Activated B cell treated with CpG ODN at 0.5 μM for 24 hours (primary cell): ENCODE measurements around the gene ALG12. TPM values are rescaled to one million over a fixed set of nuclear protein-coding genes. Genes with fewer than 3 reads are reported as not detected.

Experiments used
- ATAC-seq: fragments of 200-7000 bp; cut with Tn5 transposase; one replicate; pipeline ENCODE4 v1.10.0; 2021; ENCODE audit warnings: low read depth, mild to moderate bottlenecking, moderate library complexity
- CTCF ChIA-PET: fragments of 350-600 bp; sonication (Branson Sonifier 250); formaldehyde crosslinking; loops from one replicate; lab custom pipeline; 2021; ENCODE audit warnings: antibody characterized with exemption; lab: Charles Lee
- POLR2A ChIA-PET: fragments of 350-600 bp; sonication (Branson Sonifier 250); formaldehyde crosslinking; loops from one replicate; lab custom pipeline; 2021; ENCODE audit warnings: antibody characterized with exemption; lab: Charles Lee
- DNase-seq: peaks from one replicate; pipeline ENCODE4 v3.0.0; 2022
- H3K27ac Mint-ChIP-seq: one replicate; pipeline ENCODE4 v1.8.0; 2020; ENCODE audit warnings: mixed read lengths
- H3K27me3 Mint-ChIP-seq: one replicate; pipeline ENCODE4 v1.8.0; 2021; ENCODE audit warnings: mixed read lengths
- H3K36me3 Mint-ChIP-seq: one replicate; pipeline ENCODE4 v1.8.0; 2021; ENCODE audit warnings: low read depth, mixed read lengths
- H3K4me1 Mint-ChIP-seq: one replicate; pipeline ENCODE4 v1.8.0; 2021; ENCODE audit warnings: mixed read lengths
- H3K4me3 Mint-ChIP-seq: one replicate; pipeline ENCODE4 v1.8.0; 2020; ENCODE audit warnings: mild to moderate bottlenecking, mixed read lengths
- H3K9me3 Mint-ChIP-seq: one replicate; pipeline ENCODE4 v1.8.0; 2020; ENCODE audit warnings: mixed read lengths
- CTCF ChIP-seq: fragments of 200-600 bp; IDR thresholded peaks from one replicate; pipeline ENCODE4 v1.8.0; 2022; ENCODE audit warnings: antibody characterized with exemption, mild to moderate bottlenecking
- intact Hi-C: fragments of 100-400 bp; cut with micrococcal nuclease; formaldehyde crosslinking; loops from one replicate; pipeline ENCODE4 v1.15.1; 2024
- total RNA-seq: library from RNA; stranded (reverse); gene quantifications from 2 replicates; pipeline ENCODE4 v1.2.3, GENCODE V29; 2022

The ALG12 gene
- total RNA-seq, 1 donor from 2014 or later: 18.2 TPM

GRCh38 chr22:49965091-49966040 lies 47.1 kb upstream of the ALG12 start:
- no peak for TF ChIP-seq CTCF
- H3K27me3 Mint-ChIP-seq: no peaks in the 10 kb centered on the region
- POLR2A ChIA-PET: interaction anchor here (0.9 to 18.9 kb wide), 3 partner anchors 28 to 230 kb away, joined by 4 to 828 read pairs (median 6); no protein-coding TSS in a partner anchor
- peak; percentile 17 for DNase-seq
- CTCF ChIA-PET: no interaction called here
- no peak overlapping the region for H3K4me3 Mint-ChIP-seq
- H3K4me1 Mint-ChIP-seq: peaks cover 54% of the 10 kb centered on the region
- peaks cover 33% of the 10 kb centered on the region for H3K36me3 Mint-ChIP-seq
- no peaks in the 10 kb centered on the region for H3K9me3 Mint-ChIP-seq
- intact Hi-C loops: loop anchor here (10.0 kb wide), 1 partner anchor 579 kb away; the partner anchor contains the start of gene KLHDC7B
- ATAC-seq: no peak
- H3K27ac Mint-ChIP-seq: peak overlapping the region; percentile 18

DNA sequence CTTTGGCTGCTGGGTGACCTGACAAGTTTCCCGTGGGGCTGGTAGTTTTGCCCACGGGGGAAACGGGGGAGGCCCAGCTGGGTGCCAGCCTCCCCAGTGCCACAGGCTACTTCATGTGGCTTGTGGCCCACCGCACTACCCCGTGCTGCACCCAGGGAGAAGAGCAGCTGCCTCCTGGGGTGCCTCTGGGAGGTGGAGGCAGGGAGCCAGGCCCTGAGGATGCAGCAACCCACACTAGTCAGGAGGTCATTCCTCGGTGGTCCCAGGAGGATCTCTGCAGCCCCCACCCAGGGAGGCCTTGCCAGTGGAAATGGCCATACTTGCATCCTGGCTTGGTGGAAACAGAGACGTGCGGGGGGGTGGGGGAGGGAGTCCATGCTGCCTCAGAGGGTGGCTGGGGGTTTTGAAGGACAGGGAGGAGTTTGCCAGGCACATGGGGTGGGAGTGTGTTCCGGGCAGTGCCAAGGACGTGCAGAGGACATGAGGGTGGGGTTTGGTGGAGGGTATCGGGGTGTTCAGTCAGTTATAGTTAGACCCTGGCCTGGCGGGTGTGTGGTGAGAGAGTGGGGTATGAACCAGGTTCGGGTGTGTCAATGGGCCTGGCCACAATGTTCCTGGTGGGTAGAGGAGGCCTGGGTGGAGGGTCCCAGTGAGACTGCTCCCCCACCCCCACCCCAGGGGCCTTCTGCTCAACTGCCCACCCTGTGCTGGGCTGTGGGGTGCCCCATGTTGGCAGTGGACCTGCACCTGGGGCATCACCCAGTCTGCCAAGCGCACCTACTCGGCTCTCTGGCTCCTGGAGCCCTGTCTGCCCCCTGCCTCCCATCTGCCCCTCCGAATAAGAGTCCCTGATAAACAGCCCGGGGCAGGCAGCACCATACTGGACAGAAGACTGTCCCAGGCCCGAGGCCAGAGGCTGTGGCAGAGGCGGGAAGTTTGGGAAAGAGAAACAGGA lies 46.2 kb upstream of the ALG12 start:
- no peak for DNase-seq
- ChIA-PET POLR2A (interaction anchor here (18.9 kb wide), 1 partner anchor 27 kb away, joined by 828 read pairs; no protein-coding TSS in a partner anchor), CTCF (interaction anchor here (4.6 kb wide), 1 partner anchor 34 kb away, joined by 36 read pairs; no protein-coding TSS in a partner anchor)
- intact Hi-C loops: loop anchor here (10.0 kb wide), 1 partner anchor 580 kb away; the partner anchor contains the start of gene KLHDC7B
- Mint-ChIP-seq H3K36me3 (peaks cover 33% of the 10 kb centered on the region), H3K9me3 (no peaks in the 10 kb centered on the region), H3K27me3 (no peaks in the 10 kb centered on the region), H3K27ac (peak overlapping the region; percentile 80), H3K4me1 (peaks cover 55% of the 10 kb centered on the region), H3K4me3 (peak overlapping the region; percentile 91)
- TF ChIP-seq CTCF: no peak
- no peak for ATAC-seq

DNA sequence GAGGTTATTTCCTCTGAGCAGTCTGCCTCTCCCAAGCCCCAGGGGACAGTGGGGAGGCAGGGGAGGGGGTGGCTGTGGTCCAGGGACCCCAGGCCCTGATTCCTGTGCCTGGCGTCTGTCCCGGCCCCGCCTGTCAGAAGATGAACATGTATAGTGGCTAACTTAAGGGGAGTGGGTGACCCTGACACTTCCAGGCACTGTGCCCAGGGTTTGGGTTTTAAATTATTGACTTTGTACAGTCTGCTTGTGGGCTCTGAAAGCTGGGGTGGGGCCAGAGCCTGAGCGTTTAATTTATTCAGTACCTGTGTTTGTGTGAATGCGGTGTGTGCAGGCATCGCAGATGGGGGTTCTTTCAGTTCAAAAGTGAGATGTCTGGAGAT lies 45.4 kb upstream of the ALG12 start:
- no peaks in the 10 kb centered on the region for H3K9me3 Mint-ChIP-seq
- peak overlapping the region; percentile 91 for H3K4me3 Mint-ChIP-seq
- POLR2A ChIA-PET: interaction anchor here (1.9 to 18.9 kb wide), 4 partner anchors 7 to 48 kb away, joined by 8 to 828 read pairs (median 50); no protein-coding TSS in a partner anchor
- intact Hi-C loops: loop anchor here (10.0 kb wide), 1 partner anchor 581 kb away; the partner anchor contains the start of gene KLHDC7B
- peaks cover 33% of the 10 kb centered on the region for H3K36me3 Mint-ChIP-seq
- no peak for DNase-seq
- H3K4me1 Mint-ChIP-seq: peaks cover 62% of the 10 kb centered on the region
- H3K27me3 Mint-ChIP-seq: no peaks in the 10 kb centered on the region
- no peak for TF ChIP-seq CTCF
- no peak for ATAC-seq
- CTCF ChIA-PET: interaction anchor here (1.4 to 4.6 kb wide), 2 partner anchors 28 to 33 kb away, joined by 4 to 36 read pairs; no protein-coding TSS in a partner anchor
- H3K27ac Mint-ChIP-seq: peak overlapping the region; percentile 80

DNA sequence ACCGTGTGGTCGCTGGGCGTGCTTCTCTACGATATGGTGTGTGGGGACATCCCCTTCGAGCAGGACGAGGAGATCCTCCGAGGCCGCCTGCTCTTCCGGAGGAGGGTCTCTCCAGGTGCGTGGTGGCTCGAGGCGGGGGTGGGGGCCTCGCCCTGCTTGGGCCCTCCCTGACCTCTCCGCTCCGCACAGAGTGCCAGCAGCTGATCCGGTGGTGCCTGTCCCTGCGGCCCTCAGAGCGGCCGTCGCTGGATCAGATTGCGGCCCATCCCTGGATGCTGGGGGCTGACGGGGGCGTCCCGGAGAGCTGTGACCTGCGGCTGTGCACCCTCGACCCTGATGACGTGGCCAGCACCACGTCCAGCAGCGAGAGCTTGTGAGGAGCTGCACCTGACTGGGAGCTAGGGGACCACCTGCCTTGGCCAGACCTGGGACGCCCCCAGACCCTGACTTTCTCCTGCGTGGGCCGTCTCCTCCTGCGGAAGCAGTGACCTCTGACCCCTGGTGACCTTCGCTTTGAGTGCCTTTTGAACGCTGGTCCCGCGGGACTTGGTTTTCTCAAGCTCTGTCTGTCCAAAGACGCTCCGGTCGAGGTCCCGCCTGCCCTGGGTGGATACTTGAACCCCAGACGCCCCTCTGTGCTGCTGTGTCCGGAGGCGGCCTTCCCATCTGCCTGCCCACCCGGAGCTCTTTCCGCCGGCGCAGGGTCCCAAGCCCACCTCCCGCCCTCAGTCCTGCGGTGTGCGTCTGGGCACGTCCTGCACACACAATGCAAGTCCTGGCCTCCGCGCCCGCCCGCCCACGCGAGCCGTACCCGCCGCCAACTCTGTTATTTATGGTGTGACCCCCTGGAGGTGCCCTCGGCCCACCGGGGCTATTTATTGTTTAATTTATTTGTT lies 44.8 kb upstream of the ALG12 start:
- Mint-ChIP-seq H3K9me3 (no peaks in the 10 kb centered on the region), H3K27ac (peak overlapping the region; percentile 80), H3K4me3 (peak overlapping the region; percentile 91), H3K36me3 (peaks cover 33% of the 10 kb centered on the region), H3K4me1 (peaks cover 59% of the 10 kb centered on the region), H3K27me3 (no peaks in the 10 kb centered on the region)
- no peak for TF ChIP-seq CTCF
- ChIA-PET CTCF (interaction anchor here (1.4 to 4.6 kb wide), 4 partner anchors 27 to 68 kb away, joined by 4 to 36 read pairs (median 10); no protein-coding TSS in a partner anchor), POLR2A (interaction anchor here (0.6 to 18.9 kb wide), 16 partner anchors 8 to 258 kb away, joined by 3 to 828 read pairs (median 8); partner anchors contain the start of genes ALG12 and CRELD2)
- DNase-seq (no peak), ATAC-seq (no peak)
- intact Hi-C loops: loop anchor here (1.0 to 10.0 kb wide), 3 partner anchors 21 to 582 kb away; partner anchors contain the start of gene KLHDC7B
